DMS153 (cell line): ENCODE measurements around the gene FSTL1.

Experiments used
- DNase-seq: peaks from one replicate; lab custom pipeline; 2025; lab: John Stamatoyannopoulos, UW

The FSTL1 gene

DNA sequence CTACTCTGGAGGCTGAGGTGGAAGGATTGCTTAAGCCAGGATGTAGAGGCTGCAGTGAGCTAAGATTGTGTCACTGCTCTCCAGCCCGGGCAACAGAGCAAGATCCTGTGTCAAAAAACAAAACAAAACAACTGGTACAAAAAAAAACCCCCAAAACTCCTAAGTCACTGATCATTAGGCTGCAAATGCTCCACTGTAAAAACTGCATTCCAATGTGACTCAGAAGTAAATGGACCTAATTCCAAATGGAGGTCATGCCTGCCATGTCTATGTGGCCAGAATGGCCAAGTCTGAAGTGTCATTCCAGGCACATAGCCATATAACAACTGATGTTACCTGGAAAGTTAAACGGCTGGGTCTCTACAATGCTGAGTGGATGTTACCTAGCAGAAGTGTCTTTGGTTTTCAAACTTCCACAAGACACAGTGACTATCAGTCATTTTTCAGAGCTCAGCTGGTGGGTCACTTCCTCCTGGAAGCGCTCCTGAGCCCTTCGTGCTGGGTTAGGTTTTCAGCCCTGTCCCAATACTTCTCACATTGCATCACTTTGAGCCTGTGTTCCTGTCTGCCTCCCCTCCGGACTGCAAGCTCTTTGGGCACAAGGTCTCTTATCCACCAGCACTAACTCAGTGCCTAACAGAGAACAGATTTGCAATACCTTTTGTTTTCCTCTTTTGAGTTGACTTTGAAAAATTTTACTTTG is 10.6 kb downstream of the FSTL1 start:
- DNase-seq: no peak

DNA sequence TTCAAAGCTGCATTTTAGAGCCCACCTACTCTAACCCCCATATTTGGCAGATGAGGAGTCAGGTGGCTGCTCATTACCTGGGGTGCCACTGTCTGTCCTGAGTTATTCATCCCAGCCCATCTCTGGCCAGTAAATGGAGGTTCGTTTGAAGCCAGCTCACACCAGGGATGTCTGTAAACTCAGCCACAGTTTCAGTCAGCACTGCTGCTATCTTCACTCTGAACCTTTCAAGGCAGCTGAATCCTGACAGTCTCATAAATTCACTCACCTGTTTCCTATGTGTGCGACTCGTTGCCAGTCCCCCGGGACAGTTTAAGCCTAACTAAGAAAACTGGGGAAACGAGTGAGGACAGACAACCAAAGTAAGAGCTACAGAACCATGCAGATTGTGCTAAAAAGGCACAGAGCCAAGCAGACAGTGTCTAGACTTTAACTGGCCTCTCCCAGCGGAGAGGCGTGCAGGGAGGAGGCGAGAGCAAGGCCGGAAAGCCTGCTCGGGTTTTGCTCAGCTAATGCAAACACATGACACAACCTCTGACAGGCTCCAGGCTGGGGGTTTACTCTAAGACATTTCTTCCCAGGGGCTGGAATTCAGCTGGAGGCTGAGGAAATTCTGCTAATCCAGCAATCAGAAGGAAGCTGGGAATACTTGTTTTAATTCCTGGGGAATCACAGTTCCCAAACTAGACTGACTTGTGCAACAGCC is 12.0 kb downstream of the FSTL1 start:
- DNase-seq: no peak

DNA sequence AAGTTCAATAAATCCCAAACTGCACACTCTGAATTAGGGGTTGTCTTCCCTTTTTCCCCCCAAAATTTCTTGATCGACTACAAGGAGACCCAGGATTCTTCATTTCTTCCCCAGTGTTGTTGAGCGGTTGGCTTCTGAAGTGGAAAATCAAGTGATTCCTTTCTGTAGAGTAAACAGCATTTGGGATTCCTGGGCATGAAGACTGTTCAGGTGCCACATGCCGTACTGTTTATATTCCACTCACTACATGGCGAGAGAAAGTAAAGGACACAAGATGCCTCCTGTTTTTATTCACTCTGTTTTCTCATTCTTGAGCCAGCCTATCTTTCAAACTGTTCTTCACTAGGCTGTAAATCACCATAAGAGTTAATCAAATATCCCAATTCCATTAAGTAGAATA is 12.6 kb downstream of the FSTL1 start:
- no peak for DNase-seq

DNA sequence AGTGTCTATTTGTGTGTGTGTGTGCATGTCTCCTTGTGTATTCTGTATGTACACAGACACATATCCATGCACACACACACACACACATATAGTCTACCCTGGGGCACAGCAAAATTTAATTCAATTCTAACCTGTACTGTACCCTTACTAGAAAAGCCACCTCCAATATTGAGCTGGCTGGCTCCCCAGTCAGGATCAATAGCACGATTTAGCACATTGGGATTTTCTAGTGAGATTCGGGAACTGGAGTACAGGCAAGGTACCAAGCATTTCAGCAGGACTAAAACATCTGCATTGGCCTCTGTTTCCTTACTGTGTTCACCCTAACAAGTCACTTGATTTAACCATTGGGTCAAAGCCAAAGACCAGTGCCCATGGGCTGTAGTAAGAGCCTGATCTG is 13.2 kb downstream of the FSTL1 start:
- no peak for DNase-seq

DNA sequence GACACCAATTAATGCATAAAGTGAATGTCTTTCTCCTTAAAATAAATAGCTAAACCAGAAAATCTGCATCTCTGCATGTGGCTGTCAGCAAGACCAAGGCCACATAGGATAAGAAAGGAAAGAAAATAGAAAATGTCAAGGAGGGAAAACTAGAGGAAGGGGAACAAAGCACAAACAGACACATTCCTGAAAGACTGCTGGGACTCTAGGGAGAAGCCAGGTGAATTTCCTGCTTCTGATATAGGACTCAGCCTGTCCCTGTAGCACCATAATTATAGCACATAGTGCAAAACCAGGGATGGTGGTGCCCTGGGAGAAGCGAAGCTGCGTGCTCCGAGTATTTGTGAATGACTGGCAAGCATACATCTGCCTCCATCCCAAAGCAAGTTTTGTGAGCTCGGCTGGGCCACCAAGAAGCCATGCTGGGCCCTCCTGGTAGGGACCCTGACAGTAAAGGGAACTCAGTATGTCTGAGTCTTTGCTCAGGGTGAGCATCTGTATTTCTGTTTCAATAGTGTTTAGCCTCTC is 14.2 kb downstream of the FSTL1 start:
- DNase-seq: no peak

DNA sequence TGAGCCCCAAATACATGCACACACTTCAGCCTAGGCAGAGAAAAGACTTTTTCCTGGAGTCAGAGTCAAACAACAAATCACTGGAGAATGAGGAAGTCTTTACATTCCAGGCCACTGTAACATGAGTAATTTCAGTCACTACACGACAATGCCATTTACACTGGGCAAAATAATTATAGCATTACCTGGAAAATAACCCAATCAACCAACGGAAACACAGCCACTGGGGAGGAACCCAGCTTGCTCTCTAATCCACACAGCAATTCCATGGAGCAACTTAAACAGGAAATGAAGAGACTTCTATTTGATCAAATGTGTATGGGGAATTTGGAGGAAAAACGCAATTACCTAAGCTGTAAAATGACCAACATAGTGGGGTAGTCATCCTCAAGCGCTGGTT is 15.2 kb downstream of the FSTL1 start:
- DNase-seq: no peak

DNA sequence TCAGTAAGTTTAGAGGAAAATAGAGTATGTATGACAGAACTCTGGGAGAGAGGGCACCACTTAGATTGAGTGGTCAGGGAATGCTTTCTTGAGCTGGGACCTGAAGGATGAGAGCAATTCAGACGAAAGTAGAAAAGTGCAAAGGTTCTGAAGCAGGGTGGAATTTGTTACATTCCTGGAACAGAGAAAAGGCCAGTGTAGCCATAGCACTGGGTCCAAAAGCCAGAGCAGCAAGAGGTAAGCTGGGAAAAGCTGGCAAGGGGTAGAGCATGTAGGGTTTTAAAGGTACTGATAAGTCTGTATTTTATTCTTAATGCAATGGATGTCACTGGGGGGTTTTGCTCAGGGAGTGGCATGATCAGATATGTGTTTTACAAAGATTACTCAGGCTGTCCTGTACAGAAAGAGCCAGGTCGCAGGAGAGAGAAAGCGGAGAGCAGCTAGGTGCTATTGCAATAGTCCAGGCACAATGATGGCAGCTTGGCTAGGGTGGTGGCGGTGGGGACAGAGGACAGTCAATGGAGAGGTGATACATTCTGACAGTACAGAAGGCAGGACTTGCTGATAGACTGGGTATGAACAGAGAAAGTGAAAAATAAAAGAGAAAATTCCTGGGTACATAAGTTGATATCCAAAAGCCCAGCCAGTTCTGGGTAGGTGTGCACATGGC is 17.0 kb downstream of the FSTL1 start:
- DNase-seq: no peak

DNA sequence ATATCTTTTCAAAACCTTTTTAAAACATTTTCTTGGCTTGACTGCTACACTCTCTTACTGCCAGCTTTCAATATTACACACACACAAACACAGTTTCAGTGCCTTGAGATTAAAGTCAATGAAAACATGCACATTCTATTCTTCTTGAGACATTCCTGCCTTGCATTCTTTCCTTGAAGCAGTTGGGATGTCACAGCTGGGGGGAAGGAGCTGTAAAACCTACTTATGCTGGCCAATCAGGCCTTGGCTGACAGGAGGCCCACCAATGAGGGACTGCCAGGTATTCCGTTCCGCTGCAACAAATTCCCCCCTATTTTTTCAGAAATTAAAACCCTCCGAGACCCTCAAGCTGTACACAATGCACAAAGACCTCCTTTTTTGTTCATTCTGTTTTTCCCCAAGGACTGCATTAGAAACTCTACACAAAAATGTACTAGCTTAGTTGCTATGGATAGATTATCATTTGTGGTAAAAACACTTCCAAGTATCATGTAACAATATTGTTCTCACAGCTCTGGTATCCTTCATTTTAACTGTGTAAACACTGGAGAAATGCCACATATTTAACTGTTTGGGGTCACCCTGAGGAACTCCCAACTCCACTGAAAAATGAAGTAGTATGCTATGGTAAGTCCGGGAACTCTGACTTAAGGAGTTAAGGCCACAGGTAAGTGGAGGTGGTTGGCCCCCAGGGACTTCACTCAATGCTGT is 18.5 kb downstream of the FSTL1 start:
- no peak for DNase-seq

DNA sequence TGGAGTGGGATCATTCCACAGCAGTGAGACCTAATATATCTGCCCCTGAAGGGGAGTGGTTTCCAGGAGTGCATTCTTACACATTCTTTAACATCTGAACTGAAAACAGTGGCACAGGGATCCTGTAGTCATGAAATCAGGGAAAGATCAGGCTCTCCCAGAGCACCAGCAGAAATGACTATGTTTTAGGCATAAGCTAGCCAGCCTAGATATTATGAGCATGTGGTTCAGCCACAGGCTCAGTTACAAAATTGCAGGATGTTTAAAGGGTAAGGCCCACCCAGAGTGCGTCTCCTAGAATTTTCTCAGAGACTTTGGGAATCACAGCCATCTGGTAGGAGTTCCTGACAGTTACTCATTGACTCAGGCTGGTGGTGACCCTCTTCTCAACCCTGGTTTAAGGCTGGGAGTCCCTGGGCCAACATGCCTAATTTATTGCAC is 20.9 kb downstream of the FSTL1 start:
- DNase-seq: no peak

DNA sequence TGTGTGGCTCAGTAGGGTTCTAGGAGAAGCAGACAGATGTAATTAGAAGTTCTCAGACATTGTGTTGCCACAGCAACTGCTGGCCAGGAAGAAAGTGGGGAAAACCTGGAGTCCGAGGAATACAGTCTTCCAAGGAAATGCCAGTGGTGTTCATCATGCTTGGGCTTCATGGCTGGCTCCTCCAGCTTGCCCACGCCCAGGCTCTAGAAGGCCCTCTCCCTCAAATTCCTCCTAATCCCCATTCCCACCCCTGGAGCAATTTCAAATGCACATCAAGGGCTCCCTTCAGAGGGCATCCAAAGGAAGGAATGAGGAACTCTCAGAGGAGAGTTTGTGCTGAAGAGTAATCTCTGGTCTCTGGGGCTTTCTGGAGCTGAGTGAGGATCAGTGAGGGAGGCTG is 21.9 kb downstream of the FSTL1 start:
- no peak for DNase-seq

DNA sequence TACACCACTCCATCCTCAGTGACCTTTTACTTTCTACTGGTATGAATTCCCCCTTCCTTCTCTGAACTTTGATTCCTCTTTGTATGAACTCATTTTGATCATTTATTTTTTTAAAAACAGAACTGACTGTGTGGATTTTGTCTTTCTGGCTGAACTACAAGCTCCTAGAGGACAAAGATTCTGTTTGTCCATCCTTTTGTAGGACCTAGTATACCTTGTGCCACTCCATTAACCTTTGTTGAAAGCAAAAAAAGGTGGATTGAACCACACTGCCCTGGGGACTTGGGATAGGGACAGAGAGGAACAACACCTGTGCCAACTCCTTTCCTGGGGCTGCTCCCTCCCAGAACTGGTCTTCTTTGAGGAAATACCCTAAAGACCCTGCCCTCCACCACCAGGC is 23.6 kb downstream of the FSTL1 start:
- DNase-seq: no peak

DNA sequence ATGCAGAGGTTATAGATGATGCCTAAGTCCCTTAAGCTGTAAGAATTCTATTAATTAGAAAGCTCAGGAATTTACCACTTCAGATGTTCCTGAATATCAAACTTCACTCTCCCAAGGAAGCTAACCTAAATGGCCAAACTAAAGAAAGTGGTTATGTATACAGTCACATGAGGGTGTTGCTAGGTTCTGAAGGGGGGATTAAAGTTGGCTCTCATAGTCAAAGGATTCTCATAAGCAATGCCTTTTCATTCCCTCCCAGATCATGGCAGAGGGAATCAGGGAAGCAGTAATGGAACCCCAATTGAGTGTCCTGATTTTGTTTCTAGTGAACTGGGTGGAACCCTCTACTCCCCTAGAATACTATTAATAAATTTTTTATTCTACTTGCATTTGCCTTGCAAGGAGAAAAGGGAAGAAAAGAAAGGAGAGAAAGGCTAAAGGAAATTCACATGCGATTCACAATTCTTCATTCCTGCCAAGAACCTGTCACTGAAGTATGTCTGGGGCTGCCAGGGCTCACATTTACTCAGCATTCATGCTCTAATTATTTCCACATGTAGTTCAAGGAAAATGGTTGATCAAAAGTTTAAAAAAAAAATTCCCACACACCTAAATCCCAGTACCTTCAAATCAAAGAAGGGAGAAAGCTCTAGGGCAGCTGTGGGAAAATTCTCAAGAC is 25.1 kb downstream of the FSTL1 start:
- DNase-seq: no peak

DNA sequence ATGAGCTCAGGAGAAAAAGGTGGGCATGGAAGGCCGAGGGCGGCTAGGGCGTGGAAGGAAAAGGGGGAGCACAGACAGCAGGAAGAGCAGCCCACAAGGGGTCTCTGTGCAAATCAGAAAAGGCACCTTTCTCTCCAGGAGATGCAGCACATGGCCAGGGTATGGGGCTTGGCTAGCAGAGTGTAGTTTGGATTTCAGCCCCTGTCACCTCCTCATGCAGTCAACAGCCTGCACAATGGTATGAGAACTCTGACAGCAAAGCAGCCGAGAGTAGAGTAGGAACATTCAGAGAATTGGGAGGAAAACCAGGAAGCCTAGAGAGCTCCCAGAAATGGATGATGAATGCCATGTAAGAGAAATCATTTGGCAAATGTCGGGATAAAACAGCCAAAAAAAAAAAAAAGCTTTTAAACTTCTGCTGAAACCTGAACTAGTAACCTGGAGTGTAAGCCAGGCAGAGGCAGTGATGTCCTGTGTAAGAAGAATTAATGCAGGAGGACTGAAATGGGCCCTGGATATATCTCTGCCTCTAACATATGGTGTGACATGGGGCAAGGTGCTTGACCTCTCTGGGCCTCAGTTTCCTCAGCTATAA is 25.7 kb downstream of the FSTL1 start:
- no peak for DNase-seq

DNA sequence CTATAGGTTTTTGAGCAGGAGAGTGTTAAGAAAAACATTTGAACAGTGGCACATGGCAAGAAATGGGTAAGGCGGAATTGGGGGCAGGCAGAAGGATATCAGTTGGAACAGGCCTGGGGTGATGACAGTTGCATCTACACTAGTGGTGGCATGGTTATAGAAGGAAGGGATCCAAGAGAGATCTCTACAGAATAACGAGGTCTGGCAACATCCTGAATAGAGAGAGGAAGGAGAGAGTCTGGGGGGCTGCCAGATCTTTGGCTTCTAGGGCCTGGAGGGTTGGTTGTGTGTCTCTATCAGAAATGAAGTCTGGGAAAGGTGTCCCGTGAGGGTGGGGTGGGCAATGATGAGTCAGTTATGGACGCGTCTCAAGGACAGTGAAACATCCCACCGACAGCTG is 26.3 kb downstream of the FSTL1 start:
- DNase-seq: no peak

DNA sequence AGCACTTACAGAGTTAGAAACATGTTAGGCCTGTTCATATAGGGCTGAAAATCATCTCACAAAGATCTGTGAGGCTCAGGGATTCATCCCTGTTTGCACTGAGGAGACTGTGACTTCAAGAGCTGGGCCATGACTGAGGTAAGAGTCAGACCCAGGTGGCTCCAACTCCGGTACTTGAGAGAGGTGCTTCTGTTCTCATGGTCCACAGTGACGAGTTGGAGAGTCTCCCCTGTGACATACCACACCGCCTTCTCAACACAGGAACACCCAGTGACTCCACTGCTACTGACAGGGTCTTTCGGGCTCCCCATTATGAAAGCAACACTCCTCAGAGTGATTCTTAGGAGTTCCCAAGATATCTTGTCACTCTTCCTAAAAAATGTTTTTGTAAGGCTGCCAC is 27.4 kb downstream of the FSTL1 start:
- DNase-seq: no peak

DNA sequence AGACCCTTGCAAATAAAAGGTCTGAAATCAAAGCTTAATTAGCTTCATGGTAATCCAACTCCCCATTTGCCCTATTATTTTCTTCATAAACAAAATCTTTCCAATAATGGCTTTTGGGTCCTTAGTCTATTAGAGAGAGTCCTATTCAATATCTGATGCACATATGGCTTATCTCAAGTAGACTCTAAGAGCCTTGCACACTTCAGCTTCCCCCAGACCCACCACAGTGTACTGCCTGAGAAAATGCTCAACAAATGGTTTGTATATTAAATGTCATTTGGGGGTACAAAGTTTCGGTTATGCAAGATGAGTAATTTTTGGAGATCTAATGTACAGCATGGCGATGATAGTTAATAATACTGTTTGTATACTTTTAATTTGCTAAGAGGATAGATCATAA is 28.9 kb downstream of the FSTL1 start:
- DNase-seq: no peak

DNA sequence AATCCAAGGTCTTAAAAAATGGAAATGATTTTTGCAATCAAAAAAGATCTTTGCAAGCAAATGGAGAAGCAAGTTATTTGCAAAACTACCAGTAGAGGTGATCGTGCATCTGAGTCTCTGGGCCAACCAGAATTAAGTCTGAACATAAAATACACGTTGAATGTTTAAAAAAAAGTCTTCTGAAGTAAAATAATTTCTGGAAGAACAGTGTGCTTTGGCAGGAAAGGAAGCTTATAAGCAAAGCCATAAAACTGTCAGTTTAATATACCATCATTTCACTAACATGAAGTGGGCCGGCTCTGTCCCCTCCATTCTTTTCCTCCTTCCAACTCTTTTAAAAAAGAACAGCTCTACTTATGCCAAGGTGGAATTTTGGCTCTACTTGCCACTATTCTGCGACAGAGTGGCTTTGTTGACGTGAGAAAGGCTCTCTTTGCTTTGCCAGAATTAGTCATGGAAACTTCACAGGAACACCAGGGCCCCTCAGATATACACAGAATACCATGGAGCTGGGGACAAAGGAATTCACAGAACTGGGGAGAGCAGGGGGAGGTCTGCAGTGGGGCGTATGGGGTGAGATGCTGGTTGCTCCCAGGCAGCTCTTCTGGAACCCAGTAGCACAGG is 29.8 kb downstream of the FSTL1 start:
- DNase-seq: no peak

DNA sequence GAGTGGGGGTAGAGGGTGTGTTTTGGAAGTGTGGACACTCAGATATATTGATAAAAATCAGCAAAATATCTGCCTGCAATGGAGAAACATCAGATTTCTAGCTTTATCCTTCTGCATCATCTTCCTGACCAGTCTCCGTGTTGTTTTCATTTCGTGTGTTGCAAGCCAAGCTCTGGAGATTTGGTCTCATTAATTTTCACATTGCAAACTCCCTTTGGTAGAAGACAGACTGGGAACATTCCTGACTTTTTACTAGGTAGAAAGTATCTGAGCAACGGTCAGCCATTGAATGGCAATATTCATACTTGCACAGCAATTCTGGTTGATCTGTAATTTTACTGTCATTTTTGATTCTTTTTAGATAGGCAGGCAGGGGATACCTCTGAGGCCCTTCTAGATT is 30.4 kb downstream of the FSTL1 start:
- no peak for DNase-seq

DNA sequence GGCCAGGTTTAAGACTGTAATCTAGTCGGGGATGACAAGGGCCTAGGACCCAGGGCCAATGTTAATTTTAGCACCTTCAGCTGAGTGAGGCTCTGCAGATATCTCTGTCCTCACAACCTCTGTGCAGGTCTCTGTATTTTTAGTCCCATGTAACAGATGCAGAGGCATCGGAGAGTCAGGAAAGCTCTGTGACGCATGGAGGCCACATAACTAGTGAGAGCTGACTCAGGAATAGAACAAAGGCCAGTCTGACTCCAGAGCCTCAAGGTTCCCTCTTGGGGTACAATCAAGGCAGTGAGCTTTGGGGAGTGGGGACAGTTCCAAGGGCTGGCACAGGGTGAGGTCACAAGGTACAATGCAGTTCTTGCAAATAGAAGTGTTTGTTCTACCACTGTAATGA is 31.0 kb downstream of the FSTL1 start:
- DNase-seq: no peak

DNA sequence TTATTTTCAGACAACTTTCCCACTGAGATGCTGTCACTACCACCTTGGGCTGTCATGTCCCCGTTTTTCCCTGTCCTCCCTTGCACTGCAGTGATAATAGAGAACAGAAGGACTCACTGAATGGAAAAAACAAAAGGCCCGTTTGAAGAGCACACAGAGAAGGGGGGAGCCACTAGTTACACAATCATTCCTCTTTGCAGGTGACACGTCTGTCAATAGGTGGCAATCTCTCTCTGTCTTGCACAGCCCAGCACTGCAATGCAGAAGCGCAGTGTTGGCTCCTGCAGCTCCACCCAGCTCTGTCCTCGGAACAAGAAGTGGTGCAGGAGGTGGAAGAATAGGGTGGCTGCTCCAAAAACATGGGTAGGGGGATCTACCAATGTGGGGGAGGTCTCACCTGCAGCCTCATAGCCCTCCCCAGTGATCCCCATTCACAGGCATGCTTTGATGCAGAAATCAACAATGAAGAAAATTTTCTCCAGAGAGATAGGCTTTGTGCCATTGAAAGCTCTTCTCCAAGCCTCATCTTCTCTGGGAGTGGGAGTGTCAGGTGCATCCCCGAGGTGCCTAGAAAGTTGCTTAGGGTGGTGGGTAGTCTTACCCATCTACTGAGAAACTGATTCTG is 31.8 kb downstream of the FSTL1 start:
- peak; percentile 74 for DNase-seq

DNA sequence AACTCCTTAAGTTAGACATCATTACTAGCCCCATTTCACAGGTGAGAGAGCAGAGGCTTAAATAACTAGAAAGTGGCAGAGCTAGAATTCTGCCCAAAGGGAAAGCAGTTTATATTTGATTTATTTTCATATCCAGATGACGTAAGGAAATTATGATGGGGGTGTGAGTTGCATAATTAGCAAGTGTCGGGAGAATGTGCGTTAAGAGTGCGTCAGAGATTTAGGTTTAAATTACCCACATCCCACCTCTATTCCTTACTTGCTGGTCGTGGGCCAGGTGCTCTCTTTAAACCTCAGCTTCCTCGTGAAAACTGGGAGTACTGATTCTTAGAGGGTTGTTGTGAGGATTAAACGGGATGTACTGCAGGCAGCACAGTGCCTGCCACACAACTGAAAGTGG is 32.3 kb downstream of the FSTL1 start:
- no peak for DNase-seq
